ENCODE results near the gene ANKHD1.
A peak's percentile ranks its signal among the peaks of the same experiment; 100 is the strongest.
"Not testable (repeated sequence)": the region's sequence is repeated elsewhere in the genome, so short reads cannot be mapped to it uniquely, and the experiment has no call there.

ANKHD1 gene

DNA sequence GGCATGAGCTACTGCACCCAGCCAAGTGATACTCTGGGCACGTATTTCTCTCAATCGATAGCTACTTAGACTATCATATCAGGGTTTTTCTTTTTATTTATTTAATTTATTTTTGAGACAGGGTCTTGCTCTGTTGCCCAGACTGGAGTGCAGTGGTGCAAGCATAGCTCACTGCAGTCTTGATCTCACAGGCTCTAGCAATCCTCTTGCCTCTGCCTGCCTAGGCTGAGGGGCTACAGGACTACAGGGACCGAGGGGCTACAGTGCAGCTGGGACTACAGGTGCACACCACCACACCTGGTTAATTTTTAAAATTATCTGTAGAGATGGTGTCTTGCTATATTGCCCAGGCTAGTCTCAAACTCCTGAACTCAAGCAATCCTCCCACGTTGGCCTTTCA lies 20.3 kb upstream of the ANKHD1 start:
- no peak for DNase-seq

DNA sequence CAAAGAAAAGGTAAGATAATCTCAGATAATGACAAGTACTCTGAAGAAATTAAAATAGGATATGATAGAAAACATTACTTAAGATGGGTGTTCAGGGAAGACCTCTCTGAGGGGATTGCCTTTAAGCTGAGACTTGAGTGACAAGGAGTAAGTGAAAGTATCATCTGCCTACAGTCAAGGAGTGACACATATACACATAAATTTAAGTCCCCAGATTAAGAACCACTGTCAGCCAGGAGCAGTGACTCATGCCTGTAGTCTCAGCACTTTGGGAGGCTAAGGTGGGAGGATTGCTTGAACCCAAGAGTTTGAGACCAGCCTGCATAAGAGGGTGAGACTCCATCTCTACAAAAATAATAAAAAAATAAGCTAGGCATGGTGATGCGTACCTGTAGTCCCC lies 19.7 kb upstream of the ANKHD1 start:
- DNase-seq = no peak

DNA sequence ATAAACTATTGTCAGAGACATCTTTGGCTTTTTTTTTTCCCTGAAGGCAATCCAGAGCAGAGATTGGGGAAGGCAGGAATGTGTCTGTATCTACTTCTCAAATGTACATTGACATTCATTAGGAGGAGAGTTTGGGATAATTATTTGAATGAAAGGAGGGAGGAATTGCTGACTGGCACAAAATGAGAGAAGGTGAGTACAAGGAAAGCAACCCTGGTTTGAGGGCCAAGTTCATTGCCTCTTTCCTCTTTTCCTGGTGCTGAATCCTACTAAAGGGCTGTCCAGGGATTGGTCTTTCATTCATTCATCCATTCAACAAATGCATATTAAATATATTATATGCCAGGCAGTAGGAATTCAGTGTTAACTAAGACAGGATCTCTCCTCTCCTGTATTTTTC lies 18.8 kb upstream of the ANKHD1 start:
- no peak for DNase-seq

DNA sequence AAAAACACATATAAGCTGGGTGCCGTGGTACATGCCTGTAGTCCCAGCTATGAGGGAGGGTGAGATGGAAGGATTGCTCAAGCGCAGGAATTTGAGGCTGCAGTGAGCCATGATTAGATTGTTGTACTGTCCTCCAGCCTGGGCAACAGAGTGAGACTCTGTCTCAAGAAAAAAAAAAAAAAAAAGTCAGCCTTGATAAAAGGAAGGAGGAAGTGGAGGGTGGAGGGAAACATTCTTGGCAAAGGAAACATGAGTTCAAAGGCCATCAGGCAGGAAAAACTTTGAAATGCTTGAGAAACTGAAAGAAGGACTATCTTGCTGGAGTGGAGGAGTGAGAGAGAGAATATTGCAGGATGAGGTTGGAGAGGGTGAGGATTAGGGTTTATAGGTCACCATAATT lies 18.3 kb upstream of the ANKHD1 start:
- no peak for DNase-seq

DNA sequence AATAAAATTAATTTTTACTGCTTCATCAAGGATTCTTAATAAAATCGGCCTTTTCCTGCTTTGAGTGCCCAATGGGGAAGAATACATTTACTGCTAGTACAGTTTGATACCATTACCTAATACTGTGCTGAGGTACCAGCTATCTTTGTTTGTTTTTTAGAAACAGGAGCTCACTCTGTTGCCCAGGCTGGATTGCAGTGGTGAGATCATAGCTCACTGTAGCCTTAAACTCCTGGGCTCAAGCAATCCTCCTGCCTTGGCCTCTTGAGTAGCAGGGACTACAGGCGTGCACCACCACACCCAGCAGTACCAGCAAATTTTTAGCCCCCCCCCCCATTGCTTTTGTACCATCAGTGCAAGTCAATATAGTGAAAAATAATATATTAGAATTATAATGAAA lies 13.6 kb upstream of the ANKHD1 start:
- DNase-seq = no peak

DNA sequence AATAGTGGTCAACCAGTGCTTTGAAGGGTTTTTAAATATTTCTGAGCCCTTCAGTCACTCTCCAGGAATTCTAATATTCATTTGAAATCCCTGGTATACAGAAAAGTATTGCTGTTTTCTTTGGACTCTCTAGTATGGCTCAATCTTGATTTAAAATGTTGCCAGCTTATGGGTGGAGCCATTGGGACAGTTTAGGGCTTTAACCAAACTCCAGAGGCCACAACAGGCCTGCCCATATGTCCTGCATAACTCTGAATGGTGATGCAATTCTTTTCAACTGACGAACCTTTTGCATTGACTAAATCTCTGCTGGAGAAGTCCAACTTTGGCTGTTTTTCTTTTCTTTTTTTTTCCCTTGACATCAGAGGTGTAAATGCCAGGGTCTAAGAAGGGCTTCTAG lies 10.3 kb upstream of the ANKHD1 start:
- no peak for DNase-seq

DNA sequence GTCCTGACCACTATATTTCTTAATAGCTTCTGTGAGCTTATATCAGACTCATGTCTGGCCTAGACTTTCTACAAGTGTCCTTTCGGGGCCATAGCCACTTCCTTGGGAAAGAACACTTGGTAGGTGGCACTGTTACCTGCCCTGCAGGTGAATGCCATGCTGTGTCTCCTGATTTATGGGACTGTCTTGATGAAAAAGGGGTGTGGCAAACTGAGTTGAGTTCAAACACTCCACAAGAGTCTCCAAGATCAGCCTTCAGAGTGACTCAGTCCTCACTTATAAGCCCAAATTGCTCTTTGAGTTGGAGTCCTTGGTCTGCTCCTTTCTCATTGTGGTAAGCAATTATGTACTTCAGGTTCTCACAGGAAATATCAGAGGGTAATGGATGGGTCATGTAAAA lies 9.9 kb upstream of the ANKHD1 start:
- DNase-seq = no peak

DNA sequence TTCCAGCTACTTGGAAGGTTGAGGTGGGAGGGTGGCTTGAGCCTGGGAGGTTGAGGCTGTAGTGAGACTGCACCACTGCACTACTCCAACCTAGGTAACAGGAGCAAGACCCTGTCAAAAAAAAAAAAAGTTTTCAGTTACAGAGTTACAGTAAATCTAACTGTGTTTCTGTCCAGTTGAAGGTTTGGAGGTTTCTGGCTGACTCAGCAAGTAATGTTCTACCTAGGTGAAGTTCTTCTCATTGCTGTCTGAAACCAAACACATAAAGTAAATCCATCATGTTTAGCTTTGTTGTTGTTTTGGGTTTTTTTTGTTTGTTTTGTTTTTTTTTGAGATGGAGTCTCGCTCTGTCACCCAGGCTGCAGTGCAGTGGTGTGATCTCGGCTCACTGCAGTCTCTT lies 7.9 kb upstream of the ANKHD1 start:
- DNase-seq = no peak

DNA sequence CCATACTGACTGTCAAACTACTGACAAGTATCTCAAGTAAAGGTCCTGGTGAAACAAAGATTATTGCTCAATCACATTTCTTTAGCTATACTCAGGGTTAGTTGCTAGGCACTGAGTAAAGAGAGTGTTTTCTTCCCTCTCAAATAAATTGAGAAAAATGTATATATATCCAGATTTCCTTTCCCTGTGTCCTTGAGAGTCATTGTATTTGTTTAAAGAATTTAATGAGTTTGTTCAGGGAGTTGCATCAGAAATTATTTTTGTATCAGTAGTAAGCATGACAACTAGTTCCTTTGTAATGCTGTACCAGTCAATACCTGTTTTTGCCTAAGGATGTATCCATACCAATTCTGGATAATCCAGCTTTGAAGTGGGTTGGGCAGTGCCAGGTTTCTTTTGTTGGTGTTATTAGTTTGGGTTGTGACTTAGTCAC lies 3.2 kb upstream of the ANKHD1 start:
- DNase-seq = no peak

DNA sequence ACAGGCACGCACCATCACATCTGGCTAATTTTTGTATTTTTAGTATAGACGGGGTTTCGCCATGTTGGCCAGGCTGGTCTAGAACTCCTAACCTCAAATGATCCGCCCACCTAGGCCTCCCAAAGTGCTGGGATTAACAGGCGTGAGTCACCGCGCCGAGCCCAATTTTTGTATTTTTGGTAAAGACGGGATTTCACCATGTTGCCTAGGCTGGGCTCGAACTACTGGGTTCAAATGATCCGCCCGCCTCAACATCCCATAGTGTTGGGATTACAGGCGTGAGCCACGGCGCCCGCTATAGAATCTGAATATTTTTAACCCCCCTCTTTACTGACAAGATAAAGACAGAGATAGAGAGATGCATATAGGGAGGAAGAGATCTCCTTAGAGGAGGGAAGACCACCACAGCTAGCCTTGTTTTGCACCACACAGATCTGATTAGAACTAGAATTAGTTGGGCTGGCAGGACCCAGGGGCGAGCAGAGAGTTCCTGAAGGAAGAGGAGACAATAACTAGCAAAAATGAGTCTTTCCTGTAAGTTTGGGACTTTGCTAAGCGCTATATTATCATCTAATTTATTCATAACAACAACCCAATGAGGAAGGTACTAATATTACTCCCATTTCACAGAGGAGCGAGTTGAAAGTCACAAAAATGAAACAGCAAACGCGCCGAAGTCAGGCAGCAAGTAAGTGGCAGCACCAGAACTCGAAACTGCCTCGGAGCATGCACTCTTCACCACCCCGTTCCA lies 1.5 kb upstream of the ANKHD1 start:
- peak in 1 of 2 experiments; percentile 49 for DNase-seq

DNA sequence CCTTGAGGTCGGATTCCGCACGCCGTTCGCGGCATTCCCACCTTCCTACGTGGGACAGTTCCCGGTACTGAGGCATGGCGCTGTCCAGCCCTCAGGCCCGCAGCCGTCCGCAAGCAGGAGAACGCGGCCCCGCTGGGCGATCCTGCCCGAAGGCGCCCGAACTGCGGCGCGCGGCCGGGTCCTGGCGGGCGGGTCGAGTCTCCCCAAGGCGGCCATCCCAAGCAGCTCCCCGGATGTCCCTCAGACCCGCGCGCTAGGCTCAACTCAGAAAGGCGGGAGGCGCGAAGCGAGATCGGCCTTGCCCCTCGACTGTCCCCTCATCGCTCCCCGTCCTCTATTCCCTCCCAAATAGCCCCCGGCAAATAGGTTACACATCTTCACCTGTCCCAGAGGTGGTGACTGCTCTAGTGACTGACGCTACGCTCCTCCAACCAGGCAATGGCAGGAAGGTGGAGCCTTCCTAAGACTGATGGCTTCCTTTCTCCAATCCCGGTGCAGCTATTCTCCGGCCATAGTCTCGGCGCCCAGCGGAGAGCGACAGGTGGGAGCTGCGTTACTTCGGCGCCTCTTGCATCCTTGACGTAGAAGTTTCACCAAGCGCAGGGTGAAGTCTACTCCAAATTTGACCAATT lies 787 bp upstream of the ANKHD1 start:
- peak; percentile 89 to 94 for DNase-seq

DNA sequence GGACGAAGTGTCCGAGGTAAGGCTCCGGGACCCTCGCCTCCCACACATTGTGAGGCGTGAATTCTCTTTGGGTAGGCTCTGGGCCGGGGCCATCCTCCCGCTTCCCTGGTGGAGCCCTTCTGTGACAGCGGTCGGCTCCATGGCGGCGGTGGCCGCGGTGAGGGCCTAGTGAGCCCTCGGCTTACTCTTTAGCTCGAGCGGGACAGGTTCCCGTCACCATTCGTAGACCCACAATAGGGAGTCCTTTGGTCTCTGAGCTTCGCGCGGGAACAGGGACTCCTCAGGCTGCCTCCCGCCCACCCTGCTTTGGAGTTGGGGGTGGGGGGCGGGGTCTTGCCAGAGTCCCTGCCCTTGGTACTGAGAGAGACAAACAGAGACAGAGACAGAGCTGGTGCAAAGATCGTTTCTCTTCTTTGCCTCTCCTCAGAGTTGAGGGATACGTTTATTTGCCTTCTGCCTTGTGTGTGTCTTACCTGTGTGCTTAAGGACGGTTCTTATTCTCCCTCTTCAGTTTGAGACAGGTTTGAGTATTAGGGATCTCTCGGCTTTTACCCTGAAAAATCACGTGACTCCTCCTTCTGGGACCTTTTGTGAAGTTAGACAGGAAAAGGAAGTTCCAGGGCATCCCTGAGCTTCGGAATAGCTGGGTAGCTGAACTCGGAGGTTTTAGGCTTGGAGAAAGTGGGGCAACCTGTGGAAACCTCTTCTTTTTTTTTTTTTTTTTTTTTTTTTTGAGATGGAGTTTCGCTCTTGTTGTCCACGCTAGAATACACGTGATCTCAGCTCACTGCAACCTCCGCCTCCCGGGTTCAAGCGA lies 833 bp downstream of the ANKHD1 start:
- peak in 1 of 2 experiments; percentile 58 for DNase-seq

DNA sequence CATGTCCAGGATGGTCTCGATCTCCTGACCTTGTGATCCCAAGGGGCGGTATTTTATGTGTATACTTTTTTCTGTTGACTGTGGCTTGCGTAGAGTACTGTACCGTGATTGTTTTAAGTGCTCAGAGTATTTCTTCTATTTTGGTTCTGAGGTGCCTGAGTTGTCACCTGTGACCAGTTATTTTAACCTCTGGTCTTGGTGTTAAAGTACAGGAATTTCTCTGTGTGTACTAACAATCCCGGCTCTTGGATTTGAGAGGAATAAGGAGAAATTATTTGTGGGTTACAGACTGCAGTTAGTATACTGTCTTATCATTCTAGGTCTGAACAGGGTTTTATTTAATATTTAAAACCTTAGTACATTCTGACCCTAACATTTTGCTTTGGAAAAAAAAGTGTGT lies 2.0 kb downstream of the ANKHD1 start:
- DNase-seq = no peak

DNA sequence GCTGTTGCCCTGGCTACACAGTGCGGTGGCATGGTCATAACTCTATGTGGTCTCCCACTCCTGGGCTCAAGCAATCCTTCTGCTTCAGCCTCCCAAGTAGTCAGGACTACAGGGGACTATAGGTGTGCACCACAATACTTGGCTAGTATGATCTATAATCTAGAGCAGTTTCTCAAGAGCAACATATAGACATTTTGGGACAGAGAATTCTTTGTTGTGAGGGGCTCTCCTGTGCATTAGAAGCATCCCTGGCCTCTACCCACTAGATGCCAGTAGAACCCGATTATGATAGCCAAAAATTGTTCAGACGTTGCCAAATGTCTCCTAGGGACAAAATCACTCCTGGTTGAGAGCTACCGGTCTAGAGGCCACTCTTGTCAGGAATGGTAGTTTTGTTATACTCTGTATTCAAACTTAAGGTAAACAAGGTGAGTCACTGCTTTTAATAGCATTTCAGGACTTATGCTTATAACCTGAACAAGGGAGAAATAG lies 7.2 kb downstream of the ANKHD1 start:
- DNase-seq = no peak

DNA sequence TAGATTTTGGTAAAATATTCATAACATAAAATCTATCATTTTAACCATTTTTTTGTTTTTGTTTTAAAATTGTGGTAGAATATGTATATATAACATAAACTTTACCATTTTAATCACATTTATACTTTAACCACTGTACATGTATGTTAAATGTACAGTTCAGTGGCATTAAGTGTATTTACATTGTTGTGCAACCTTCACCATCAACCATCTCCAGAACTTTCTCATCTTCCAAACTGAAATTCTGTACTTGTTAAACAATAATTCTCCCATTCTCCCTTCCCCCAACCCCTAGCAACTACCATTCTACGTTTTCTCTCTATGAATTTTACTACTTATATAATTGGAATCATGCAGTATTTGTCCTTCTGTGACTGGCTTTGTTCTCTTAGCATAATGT lies 11.6 kb downstream of the ANKHD1 start:
- DNase-seq = no peak

DNA sequence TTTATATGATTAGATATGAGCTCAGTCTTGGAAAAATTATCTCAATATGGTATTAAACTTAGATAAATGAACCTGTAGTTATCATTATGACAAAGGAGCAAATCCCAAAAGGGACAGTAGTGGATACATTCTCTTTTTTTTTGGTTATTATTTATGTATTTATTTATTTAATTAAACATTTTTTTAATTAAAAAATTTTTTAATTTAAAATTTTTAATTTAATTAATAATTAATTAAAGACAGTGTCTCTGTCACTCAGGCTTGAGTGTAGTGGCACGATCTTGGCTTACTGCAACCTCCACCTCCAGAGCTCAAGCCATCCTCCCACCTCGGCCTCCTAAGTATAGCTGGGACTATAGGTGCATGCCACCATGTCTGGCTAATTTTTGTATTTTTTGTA lies 15.6 kb downstream of the ANKHD1 start:
- DNase-seq = no peak

DNA sequence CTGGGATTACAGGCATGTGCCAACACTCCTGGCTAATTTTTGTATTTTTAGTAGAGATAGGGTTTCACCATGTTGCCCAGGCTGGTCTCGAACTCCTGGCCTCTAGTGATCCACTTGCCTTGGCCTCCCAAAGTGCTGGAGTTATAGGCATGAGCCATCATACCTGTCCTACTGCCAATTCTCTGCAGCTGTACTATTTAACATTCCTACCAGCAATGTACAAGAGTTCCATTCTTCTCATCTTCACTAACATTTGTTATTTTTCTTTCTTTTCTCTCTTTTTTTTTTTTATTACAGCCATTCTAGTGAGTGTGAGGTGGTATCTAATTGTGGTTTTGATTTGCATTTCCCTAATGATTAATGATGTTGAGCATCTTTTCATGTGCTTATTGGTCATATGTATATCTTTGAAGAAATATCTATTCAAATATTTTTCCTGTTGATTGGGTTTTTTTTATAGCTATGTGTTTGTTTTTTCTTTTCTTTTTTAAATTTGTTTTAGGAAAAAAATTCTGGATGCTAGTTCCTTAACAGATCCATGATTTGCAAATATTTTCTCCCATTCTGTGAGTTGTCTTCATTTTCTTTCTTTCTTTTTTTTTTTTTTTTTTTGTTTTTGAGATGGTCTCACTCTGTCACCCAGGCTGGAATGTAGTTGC lies 17.4 kb downstream of the ANKHD1 start:
- DNase-seq = no peak

DNA sequence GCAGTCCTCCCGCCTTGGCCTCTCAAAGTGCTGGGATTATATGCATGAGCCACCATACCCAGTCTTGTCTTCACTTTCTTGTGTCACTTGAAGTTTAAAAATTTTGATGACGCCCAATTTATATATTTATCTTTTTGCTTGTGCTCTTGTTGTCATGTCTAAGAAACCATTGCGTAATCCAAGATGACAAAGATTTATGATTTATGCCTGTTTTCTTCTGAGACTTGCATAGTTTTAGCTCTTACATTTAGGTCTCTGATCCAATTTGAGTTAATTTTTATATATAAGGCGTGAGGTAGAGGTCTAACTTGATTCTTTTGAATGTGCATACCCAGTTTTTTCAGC lies 18.6 kb downstream of the ANKHD1 start:
- no peak for DNase-seq

DNA sequence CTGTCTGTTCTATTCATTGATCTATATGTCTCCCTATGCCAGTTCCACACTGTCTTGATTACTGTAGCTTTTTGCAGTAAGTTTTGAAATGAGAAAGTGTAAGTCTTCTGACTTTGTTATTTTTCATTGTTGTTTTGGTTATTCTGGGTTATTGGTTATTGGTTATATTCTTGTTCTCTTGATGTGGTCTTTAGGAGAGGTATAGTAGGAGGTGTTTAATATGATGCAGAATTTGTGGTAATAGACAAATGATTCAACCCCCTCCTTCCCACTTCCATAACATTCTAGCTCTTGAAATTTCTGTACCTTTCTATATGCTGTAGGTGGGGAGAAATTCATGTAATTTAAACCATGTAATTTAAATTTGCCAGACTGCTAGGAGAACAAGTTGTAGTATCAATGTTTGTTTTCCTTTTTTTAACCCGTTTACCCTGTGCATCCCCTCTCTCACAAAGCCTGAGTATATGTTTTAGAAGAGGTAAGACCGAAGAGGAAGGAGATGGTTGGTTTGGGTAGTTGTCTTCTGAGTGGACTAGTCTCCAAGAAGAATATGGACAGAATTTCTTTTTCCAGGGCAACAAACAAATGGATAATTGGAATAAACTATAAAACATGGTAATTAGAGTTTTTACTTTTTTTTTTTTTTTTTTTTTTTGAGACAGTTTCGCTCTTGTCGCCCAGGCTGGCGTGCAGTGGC lies 19.2 kb downstream of the ANKHD1 start:
- no peak for DNase-seq

DNA sequence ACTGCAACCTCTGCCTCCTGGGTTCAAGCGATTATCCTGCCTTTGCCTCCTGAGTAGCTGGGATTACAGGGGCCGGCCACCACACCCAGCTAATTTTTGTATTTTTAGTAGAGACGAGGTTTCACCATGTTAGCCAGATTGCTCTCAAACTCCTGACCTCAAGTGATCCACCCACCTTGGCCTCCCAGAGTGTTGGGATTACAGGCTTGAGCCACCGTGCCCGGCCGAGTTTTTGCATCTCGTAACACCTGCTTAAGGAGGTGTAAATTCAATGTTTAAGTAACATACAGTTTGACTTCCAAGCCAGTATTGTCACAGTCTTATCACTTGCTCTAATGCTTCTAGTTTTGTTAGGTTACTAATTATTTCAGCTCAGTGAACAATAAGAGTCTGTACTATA lies 19.7 kb downstream of the ANKHD1 start:
- DNase-seq = not testable (repeated sequence)

DNA sequence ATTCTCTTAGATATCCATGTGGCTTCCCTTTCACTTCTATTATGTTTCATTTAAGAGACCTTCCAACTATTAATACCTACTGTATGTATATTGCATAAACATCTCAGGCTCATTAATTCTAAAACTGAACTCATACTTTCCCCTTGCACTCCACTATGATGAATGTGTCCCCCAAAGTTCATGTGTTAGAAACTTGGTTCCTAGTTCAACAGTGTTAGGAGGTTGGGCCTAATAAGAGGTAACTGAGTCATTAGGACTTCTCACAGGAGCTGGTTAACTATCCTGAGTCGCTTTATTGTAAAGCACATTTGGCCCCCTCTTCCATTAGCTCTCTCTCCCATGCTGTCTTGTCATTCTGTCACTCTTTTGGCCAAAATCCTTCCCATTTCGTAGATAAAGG lies 22.0 kb downstream of the ANKHD1 start:
- no peak for DNase-seq

DNA sequence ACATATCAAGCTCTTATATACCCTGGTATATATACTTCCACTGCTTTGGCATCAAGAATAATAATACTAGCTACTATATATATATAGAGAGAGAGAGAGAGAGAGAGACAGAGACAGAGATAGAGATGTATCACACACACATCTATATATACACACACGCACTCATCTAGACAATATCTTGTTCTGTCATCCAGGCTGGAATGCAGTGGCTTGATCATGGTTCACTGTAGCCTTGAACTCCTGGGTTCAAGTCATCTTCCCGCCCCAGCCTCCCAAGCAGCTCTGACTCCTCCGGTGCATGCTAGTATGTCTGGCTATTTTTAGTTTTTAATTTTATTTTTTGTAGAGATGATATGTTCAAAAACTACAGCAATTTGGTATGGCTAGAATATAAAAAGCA lies 22.5 kb downstream of the ANKHD1 start:
- no peak for DNase-seq

DNA sequence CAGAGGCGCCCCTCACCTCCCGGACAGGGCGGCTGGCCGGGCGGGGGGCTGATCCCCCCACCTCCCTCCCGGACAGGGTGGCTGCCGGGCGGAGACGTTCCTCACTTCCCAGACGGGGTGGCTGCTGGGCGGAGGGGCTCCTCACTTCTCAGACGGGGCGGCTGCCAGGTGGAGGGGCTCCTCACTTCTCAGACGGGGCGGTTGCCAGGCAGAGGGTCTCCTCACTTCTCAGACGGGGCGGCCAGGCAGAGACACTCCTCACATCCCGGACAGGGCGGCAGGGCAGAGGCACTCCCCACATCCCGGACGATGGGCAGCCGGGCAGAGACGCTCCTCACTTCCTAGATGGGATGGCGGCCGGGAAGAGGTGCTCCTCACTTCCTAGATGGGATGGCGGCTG lies 26.1 kb downstream of the ANKHD1 start:
- DNase-seq = not testable (repeated sequence)

Measured in NCI-H524 (cell line).